ENCODE data around the gene SLAIN1.

- no peak for TF ChIP-seq CTCF (IDR thresholded peaks at IDR 0.05)
- TF ChIP-seq POLR2A (IDR thresholded peaks at IDR 0.05): no peak
- no peak for TF ChIP-seq POLR2AphosphoS5 (IDR thresholded peaks at IDR 0.05)
Measured at GRCh38 chr13:77811381-77811780, 113.9 kb downstream of the SLAIN1 start.

All from stomach (tissue), 4 donors.